ENCODE data around the gene LRFN5. TPM values are rescaled to one million over a fixed set of nuclear protein-coding genes. Genes with fewer than 3 reads are reported as not detected.

LRFN5 gene
- total and polyA plus RNA-seq, 9 donors, result 0.71 to 6.1 (median 2.1) TPM

GRCh38 chr14:41872931-41873685 lies 266.4 kb downstream of the LRFN5 start:
- no peak for DNase-seq
- no peaks in the 10 kb centered on the region for H3K36me3 ChIP-seq
- no peak overlapping the region for H3K27ac ChIP-seq
- H3K27me3 ChIP-seq, result no peaks in the 10 kb centered on the region
- H3K9me3 ChIP-seq, result no peaks in the 10 kb centered on the region
- H3K4me3 ChIP-seq, result no peak overlapping the region
- 6 to 18% (median 7%) methylated on average over 4 of the region's 4 CpGs for WGBS, 3 donors
- intact Hi-C loops (cut with DNase I), result no loop called here
- no peaks in the 10 kb centered on the region for H3K4me1 ChIP-seq (ENCODE audit: insufficient read depth)
- TF ChIP-seq EP300 (IDR thresholded peaks at IDR 0.05), result no peak
- no peak for TF ChIP-seq CTCF (IDR thresholded peaks at IDR 0.05)
- TF ChIP-seq POLR2A (IDR thresholded peaks at IDR 0.05), result no peak

GRCh38 chr14:41873686-41874317 lies 267.1 kb downstream of the LRFN5 start:
- Histone ChIP-seq H3K27ac (no peak overlapping the region), H3K27me3 (no peaks in the 10 kb centered on the region), H3K9me3 (no peaks in the 10 kb centered on the region), H3K4me3 (no peak overlapping the region), H3K36me3 (no peaks in the 10 kb centered on the region), H3K4me1 (ENCODE audit: insufficient read depth) (no peaks in the 10 kb centered on the region)
- intact Hi-C loops (cut with DNase I), result no loop called here
- no peak for TF ChIP-seq EP300 (IDR thresholded peaks at IDR 0.05)
- no peak for TF ChIP-seq POLR2A (IDR thresholded peaks at IDR 0.05)
- no peak for DNase-seq
- WGBS, 3 donors, result 25 to 31% (median 28%) methylated on average over 1 of the region's 1 CpG

- TF ChIP-seq EP300 (IDR thresholded peaks at IDR 0.05), result no peak
- Histone ChIP-seq H3K27me3 (no peaks in the 10 kb centered on the region), H3K4me3 (no peak overlapping the region), H3K4me1 (ENCODE audit: insufficient read depth) (no peaks in the 10 kb centered on the region), H3K9me3 (no peaks in the 10 kb centered on the region), H3K36me3 (no peaks in the 10 kb centered on the region), H3K27ac (no peak overlapping the region)
- intact Hi-C loops (cut with DNase I), result no loop called here
- no peak for DNase-seq
- 96 to 98% (median 98%) methylated on average over 1 of the region's 1 CpG for WGBS, 3 donors
Observed at GRCh38 chr14:41875116-41875515, 268.4 kb downstream of the LRFN5 start.

- Histone ChIP-seq H3K27ac (no peak overlapping the region), H3K4me3 (no peak overlapping the region), H3K9me3 (no peaks in the 10 kb centered on the region), H3K36me3 (no peaks in the 10 kb centered on the region), H3K4me1 (ENCODE audit: insufficient read depth) (no peaks in the 10 kb centered on the region), H3K27me3 (no peaks in the 10 kb centered on the region)
- TF ChIP-seq POLR2A (IDR thresholded peaks at IDR 0.05) (no peak), EP300 (IDR thresholded peaks at IDR 0.05) (no peak), CTCF (IDR thresholded peaks at IDR 0.05) (no peak)
- 82 to 89% (median 86%) methylated on average over 3 of the region's 3 CpGs for WGBS, 3 donors
- no peak for DNase-seq
- intact Hi-C loops (cut with DNase I), result no loop called here
Observed at GRCh38 chr14:41878321-41878720, 271.6 kb downstream of the LRFN5 start.

- Histone ChIP-seq H3K4me1 (ENCODE audit: insufficient read depth) (no peaks in the 10 kb centered on the region), H3K4me3 (no peak overlapping the region), H3K27ac (no peak overlapping the region), H3K9me3 (no peaks in the 10 kb centered on the region), H3K36me3 (no peaks in the 10 kb centered on the region), H3K27me3 (no peaks in the 10 kb centered on the region)
- intact Hi-C loops (cut with DNase I), result no loop called here
- TF ChIP-seq POLR2A (IDR thresholded peaks at IDR 0.05) (no peak), EP300 (IDR thresholded peaks at IDR 0.05) (no peak)
- 74 to 77% (median 75%) methylated on average over 8 of the region's 8 CpGs for WGBS, 3 donors
- DNase-seq, result no peak
Observed at GRCh38 chr14:41891624-41892023, 284.9 kb downstream of the LRFN5 start.

GRCh38 chr14:41899416-41899815 lies 292.7 kb downstream of the LRFN5 start:
- H3K4me3 ChIP-seq, result no peak overlapping the region
- no peak for TF ChIP-seq CTCF (IDR thresholded peaks at IDR 0.05)
- no peak for TF ChIP-seq POLR2A (IDR thresholded peaks at IDR 0.05)
- no peak for TF ChIP-seq EP300 (IDR thresholded peaks at IDR 0.05)
- no peak for DNase-seq
- no peaks in the 10 kb centered on the region for H3K27me3 ChIP-seq
- no peaks in the 10 kb centered on the region for H3K36me3 ChIP-seq
- no peaks in the 10 kb centered on the region for H3K9me3 ChIP-seq
- H3K27ac ChIP-seq, result no peak overlapping the region
- H3K4me1 ChIP-seq (ENCODE audit: insufficient read depth), result no peaks in the 10 kb centered on the region
- intact Hi-C loops (cut with DNase I), result no loop called here
